HG02840 (cell line): ENCODE measurements around the gene RABGEF1.
"Not testable (repeated sequence)": the region's sequence is repeated elsewhere in the genome, so short reads cannot be mapped to it uniquely, and the experiment has no call there.

Experiments used
- ATAC-seq: cut with Tn5 transposase; IDR thresholded peaks from one replicate; pipeline ENCODE4 v1.9.1; 2021; ENCODE audit warnings: mild to moderate bottlenecking, moderate library complexity, moderate number of reproducible peaks; ENCODE audit not compliant: unreplicated experiment, low FRiP score

The RABGEF1 gene

DNA sequence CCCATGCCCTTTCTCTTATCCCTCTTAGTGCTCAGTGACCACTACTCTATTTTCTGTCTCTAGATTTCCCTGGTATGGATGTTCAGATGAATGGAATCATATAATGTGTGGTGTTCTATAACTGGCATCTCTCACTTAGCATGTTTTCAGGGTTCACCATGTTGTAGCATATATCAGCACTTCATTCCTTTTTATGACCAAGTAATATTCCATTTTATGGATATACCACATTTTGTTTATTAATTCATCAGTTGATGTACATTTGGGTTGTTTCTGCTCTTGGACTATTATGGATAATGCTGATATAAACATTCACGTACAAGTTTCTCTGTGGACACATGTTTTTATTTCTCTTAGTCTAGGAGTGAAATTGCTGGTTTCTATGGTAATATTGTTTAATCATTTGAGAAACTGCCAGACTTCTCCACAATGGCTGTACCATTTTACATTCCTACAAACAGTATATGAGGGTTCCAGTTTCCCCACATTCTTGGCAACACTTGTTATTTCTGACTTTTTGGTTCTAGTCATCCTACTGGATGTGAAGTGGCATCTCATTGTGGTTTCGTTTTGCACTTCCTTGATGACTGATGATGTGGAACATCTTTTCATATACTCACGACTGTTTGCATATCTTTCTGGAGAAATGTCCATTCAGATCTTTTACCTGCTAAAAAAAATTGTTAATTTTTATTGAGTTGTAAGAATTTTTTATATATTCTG, 23.3 kb downstream of the RABGEF1 start:
- ATAC-seq: not testable (repeated sequence)

GRCh38 chr7:66764905-66765304, 24.4 kb downstream of the RABGEF1 start:
- ATAC-seq: not testable (repeated sequence)

DNA sequence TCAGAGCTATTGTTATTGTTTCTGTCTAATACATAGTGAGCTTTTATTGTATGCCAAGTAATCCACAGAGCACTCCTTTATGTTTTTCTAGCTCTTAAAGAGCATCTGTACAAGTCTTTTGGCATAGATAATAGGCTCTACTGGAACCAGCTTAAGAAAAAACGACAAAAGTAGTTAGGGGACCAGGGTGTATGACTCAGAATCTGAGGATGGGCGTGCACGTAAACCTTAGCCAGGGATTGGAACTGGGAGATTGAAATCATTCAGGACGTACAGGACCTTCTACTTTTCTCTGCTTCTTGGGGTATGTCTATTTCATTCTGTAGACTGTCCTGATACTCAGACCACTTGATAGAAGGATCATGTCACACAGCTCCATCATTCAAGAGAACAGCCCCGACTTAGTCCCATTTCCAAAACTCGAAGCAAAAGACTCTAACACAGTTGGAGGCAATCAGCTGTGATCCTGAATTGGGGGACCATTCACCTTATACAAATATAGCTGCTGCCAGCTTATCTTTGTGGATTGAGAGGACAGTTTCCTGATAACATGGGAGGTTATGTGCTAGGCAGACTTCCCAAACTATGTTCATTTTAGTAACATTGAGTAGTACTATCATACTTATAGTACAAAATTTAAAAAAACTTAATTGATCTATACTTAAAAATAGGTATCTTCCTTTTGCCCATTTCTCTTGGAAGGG, 24.9 kb downstream of the RABGEF1 start:
- ATAC-seq: not testable (repeated sequence)

DNA sequence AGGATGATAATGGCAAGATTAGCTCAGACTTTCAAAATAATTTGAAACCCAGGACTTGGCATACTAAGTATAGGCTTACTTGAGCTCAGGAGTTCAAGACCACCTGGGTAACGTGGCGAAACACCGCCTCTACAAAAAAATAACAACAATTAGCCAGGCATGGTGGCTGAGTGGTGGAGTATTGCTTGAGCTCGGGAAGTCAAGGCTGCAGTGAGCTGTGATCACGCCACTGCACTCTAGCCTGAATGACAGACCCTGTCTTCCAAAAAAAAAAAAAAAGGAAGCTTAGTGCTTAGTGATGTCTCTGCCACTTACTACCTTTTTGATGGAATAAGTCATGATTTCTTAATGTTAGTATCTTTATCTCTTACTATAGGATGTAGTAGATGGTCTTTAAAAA, 25.5 kb downstream of the RABGEF1 start:
- ATAC-seq: no peak

DNA sequence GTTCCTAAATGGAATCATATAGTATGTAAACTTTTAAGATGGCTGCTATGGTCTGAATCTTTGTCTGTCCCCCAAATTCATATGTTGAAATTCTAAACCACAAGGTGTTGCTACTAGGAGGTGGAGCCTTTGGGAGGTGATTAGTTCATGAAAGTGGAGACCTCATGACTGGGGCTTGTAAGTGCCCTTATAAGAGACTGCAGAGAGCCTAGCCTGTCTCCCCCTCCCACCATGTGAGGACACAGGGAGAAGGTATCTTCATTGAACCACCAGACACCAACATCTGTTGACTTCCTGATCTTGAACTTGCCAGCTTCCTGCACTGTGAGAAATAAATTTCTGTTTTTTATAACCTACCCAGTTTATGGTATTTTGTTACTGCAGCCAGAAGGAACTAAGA, 27.0 kb downstream of the RABGEF1 start:
- not testable (repeated sequence) for ATAC-seq

GRCh38 chr7:66768865-66769832, 28.6 kb downstream of the RABGEF1 start:
- no peak for ATAC-seq

- no peak for ATAC-seq
These were observed 29.4 kb downstream of the RABGEF1 start for GRCh38 chr7:66769833-66770512.

GRCh38 chr7:66771795-66772194, 31.3 kb downstream of the RABGEF1 start:
- ATAC-seq: no peak

- ATAC-seq: not testable (repeated sequence)
These were observed 33.2 kb downstream of the RABGEF1 start for GRCh38 chr7:66773744-66774143.

DNA sequence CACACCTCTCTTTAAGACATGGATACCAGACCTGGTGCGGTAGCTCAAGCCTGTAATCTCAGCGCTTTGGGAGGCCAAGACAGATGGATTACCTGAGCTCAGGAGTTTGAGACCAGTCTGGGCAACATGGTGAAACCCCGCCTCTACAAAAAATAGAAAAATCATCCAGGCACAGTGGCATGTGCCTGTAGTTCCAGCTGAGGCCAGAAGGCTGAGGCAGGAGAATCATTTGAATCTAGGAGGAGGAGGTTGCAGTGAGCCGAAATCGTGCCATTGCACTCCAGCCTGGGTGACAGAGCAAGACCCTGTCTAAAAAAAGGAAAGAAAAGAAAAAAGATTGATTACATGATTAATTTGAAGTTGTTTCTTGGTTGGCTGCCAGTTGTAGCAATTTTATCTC, 35.9 kb downstream of the RABGEF1 start:
- ATAC-seq: not testable (repeated sequence)

GRCh38 chr7:66776800-66777442, 36.4 kb downstream of the RABGEF1 start:
- ATAC-seq: no peak

GRCh38 chr7:66778201-66778600, 37.7 kb downstream of the RABGEF1 start:
- ATAC-seq: no peak

DNA sequence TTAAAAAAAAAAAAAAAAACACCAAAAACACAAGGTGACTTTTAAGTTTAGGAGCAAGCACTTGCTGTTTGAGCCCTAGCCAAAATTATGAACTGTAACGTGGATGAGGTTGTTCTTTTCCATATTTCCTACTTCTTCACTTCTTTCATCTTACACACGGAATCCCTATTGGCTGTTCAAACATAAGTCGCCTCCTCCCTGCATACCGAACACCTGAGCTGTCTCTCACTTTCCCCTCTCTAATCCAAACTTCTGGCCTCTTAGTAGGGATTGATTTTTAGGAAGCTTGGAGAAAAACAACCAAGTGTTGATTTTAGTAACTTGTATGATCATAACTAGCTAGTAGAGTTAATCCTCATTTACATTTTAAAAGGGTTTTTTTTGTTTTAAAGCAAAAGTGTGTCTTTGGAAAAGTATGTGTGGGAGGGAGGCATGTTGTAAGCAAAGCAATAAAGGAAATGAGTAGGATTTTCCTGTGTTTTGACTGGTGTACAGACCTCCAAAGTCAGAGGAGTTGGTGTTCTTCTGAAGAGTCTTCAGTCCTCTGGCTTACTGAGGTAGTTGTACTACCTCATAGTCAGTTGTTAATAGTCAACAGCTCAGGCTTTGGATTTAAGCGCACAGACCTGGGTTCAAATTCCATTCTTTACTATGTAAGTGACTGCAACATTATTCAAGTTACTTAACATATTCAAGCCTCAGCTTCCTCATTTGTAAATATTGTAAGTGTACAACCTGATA, 39.3 kb downstream of the RABGEF1 start:
- no peak for ATAC-seq

DNA sequence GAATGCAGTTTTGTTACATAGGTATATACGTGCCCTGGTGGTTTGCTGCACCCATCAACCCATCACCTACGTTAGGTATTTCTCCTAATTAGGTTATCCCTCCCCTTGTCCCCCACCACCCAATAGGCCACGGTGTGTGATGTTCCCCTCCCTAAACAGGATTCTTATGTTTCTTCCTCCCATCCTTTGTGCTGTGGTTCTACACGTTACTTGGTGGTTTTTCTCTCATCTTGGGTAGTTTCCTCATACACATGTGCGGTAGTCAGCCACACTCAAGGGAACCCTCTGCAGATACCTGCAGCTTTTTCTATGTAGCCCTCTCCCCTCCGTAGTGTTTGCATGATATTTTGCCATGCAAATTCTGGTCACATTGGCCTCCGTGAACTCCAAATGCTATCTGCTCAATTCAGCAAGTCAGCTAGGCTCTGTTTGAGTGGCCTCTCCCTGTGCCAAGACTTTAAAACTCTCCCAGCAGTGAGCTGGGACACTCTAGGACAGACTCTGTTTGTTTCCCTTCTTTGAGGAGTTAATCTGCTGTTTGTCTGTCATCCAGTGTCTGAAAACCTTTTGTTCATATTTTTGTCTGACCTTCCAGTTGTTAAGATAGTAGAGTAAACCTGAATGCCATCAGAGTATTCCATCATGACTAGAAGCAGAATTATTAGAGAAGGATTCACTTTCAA, 41.0 kb downstream of the RABGEF1 start:
- ATAC-seq: no peak

GRCh38 chr7:66782875-66783274, 42.3 kb downstream of the RABGEF1 start:
- ATAC-seq: not testable (repeated sequence)

DNA sequence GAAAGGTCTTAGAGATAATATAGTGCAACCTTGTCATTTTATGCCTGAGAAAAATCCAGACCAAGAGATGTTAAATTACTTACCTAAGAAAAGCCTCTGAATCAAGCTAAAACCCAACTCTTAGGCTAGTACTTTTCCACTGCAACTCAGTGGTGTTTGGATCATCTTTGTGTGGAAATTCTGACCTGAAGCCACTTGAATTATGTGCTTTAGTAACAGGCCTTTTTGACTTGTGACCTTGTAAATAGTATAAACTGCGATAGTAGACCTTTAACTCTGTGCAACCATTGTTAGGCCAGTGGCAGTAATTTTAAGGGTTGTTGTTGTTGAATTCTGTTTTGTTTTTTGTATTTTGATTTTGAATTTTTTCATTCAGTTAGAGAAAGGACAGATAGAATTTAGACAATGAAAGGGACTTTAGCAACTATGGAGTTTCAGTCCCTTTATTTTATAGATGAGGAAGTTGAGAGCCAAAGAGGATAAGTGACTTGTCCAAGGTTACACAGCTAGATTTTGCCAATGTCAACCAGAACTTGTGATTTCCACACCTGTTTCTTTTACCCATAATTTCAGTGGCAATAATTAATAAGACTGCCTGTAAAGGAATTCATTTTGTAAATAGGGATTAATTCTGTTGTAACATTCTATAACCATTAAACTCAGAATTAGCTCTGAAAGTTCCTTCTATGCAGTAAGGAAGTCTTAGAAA, 43.5 kb downstream of the RABGEF1 start:
- not testable (repeated sequence) for ATAC-seq

DNA sequence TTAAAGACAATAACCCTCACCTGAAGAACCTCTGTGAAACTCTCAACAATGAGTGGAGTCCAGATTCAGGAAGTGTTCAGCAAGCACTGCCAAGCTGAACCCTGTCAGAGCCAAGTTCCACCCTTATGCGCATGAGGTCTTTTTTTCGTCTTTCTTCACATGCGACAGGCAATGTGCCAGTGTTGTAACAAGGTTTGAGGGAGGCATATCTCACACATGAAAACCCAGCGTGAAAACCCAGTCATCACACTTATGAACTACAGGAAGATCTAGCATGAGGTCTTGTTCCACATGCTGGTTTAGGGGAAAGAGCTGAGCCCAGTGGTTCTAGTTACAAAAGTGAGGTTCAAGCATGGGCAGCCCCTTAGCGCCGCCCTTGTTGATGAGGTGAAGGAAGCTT, 49.7 kb downstream of the RABGEF1 start:
- no peak for ATAC-seq

- ATAC-seq: no peak
These were observed 50.2 kb downstream of the RABGEF1 start for GRCh38 chr7:66790725-66791124.
